ENCODE measurements around the gene LONP2.
"Not testable (repeated sequence)": the region's sequence is repeated elsewhere in the genome, so short reads cannot be mapped to it uniquely, and the experiment has no call there.

Gene LONP2

GRCh38 chr16:48235058-48235555, 9.0 kb upstream of the LONP2 start:
- in situ Hi-C loops (cut with MboI; ENCODE audit: low pct_unique_long_range_greater_than_20kb, low sequenced_read_pairs): no loop called here
- DNase-seq: no peak

- DNase-seq: no peak
- in situ Hi-C loops (cut with MboI; ENCODE audit: low pct_unique_long_range_greater_than_20kb, low sequenced_read_pairs): no loop called here
Measured at GRCh38 chr16:48235556-48236136, 8.5 kb upstream of the LONP2 start.

DNA sequence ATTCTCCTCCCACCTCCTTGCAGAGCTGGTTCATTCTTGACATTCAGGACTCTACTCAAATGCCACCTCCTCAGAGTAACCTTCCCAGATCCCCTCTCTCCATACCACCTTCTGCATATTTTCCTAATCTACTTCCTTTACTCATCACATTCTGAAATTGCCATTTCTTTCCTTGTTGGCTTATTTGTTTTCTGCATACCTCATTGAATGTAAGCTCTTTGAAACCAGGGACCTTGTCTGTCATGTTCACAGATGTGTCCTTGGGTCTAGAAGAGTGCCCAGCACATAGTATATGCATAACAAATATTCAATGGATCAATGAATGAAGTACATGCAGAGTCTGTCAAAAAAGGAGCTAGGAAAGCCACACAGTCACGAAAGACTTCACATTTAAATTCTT, 7.8 kb upstream of the LONP2 start:
- in situ Hi-C loops (cut with MboI; ENCODE audit: low pct_unique_long_range_greater_than_20kb, low sequenced_read_pairs): no loop called here
- no peak for DNase-seq

- DNase-seq; in situ Hi-C loops (cut with MboI; ENCODE audit: low pct_unique_long_range_greater_than_20kb, low sequenced_read_pairs): not testable (repeated sequence)
Measured at GRCh38 chr16:48240147-48240546, 4.0 kb upstream of the LONP2 start.

GRCh38 chr16:48244863-48245195, 729 bp downstream of the LONP2 start:
- no peak for DNase-seq
- in situ Hi-C loops (cut with MboI; ENCODE audit: low pct_unique_long_range_greater_than_20kb, low sequenced_read_pairs): no loop called here

DNA sequence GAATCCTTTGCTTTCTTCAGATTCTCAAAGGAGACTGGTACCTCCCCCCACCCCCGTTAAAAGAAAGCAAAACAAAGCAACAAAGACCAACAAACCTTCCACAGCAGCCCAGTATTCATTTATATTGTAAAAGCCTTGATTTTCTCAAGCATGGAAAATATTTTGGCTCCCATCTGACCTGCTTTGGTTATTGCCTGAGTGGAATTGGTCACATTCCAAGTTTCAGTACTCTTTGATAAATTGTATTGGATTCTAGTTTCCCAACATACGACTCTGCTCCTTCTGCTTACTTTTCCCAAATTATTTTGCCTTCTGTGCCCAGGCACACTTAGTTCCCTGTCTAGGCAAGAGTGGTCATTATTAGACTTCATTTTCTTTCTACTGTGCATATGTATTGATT, 2.0 kb downstream of the LONP2 start:
- in situ Hi-C loops (cut with MboI; ENCODE audit: low pct_unique_long_range_greater_than_20kb, low sequenced_read_pairs): no loop called here
- no peak for DNase-seq

DNA sequence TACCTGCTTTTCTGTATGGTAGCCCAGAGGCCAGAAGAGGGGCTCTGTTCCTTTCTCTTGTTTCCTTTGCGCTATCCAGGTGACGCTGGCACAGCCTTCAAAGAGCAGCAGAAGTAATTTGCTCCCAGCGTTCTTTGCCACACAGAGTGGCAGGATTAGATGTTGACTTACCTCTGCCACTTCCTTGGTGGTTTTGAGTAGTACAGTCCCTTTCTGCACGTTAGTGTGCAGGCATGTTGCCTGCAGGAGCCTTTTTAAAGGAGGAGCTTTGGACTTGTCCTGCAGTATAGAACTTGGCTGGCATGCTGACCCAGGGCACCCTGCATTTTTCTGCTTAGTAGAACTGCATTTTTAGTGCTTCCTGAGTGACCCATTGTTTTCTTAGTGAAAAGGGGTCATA, 3.2 kb downstream of the LONP2 start, which contains the start of gene ABCC11:
Gene ABCC11 (minus strand): TSS at position 229 of the 400 bp plus-strand sequence. CDS start 15,618 bp downstream, outside the sequence.
- DNase-seq: no peak
- in situ Hi-C loops (cut with MboI; ENCODE audit: low pct_unique_long_range_greater_than_20kb, low sequenced_read_pairs): no loop called here

- in situ Hi-C loops (cut with MboI; ENCODE audit: low pct_unique_long_range_greater_than_20kb, low sequenced_read_pairs): no loop called here
- no peak for DNase-seq
Measured at GRCh38 chr16:48250520-48251278, 6.6 kb downstream of the LONP2 start.

GRCh38 chr16:48252013-48252412, 7.9 kb downstream of the LONP2 start:
- in situ Hi-C loops (cut with MboI; ENCODE audit: low pct_unique_long_range_greater_than_20kb, low sequenced_read_pairs): no loop called here
- DNase-seq: no peak

GRCh38 chr16:48256579-48257177, 12.6 kb downstream of the LONP2 start:
- no peak for DNase-seq
- in situ Hi-C loops (cut with MboI; ENCODE audit: low pct_unique_long_range_greater_than_20kb, low sequenced_read_pairs): no loop called here

DNA sequence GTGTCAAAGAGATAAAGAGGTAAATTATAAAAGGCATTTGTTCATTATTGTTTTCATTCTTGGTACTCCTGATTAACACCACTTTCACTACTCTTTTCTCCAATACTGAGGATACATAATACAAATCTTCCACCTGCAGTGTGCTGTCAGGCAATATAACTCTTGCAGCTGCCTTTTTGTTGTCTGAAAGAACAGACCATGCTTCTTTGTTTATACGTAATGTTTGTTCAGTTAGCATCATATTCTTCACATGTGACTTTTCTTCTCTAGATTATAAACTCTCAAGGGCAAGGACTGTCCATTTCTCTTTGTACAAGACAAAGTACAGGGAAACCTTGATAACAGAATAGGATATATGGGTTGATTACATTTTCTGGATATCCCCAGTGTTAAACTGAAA, 17.5 kb downstream of the LONP2 start:
- in situ Hi-C loops (cut with MboI; ENCODE audit: low pct_unique_long_range_greater_than_20kb, low sequenced_read_pairs): no loop called here
- DNase-seq: no peak

DNA sequence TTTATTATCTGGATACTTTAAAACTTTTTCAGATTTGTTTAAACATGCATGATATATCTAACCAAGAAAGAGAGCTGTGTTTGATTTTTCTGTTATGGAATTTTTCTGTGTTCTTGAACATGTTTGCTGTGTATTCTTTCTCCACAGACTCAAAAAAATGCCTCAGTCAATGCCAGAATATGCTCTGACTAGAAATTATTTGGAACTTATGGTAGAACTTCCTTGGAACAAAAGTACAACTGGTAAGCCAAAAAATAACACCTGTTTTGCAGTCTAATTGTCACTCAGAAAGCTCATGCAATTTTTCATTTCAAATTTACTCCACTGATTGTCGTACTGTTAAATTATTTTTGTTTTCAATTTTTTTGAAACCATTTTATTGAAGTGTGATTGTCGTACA, 18.5 kb downstream of the LONP2 start:
- DNase-seq: no peak
- in situ Hi-C loops (cut with MboI; ENCODE audit: low pct_unique_long_range_greater_than_20kb, low sequenced_read_pairs): no loop called here

DNA sequence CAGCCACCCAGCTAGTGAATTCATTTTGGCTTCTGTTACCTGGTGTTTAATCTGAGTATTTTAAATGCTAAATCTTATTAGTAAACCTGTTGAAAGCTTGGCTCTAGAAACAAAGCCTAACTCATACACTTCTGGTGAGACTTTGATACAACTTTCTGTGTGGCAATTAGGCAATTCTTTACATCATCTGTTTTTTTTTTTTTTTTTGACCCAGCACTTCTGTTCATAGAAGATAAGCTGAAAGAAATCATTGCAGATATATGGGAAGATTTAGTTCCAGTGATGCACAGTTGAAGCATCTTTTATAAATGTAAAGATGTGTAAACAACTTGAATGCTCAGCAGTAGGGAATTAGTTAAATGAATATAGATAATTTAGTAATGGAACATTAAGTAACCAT, 24.9 kb downstream of the LONP2 start:
- in situ Hi-C loops (cut with MboI; ENCODE audit: low pct_unique_long_range_greater_than_20kb, low sequenced_read_pairs): no loop called here
- no peak for DNase-seq

- DNase-seq: no peak
- in situ Hi-C loops (cut with MboI; ENCODE audit: low pct_unique_long_range_greater_than_20kb, low sequenced_read_pairs): no loop called here
Measured at GRCh38 chr16:48271728-48272127, 27.6 kb downstream of the LONP2 start.

- no peak for DNase-seq
- in situ Hi-C loops (cut with MboI; ENCODE audit: low pct_unique_long_range_greater_than_20kb, low sequenced_read_pairs): no loop called here
Measured at GRCh38 chr16:48272837-48273421, 28.8 kb downstream of the LONP2 start.

- in situ Hi-C loops (cut with MboI; ENCODE audit: low pct_unique_long_range_greater_than_20kb, low sequenced_read_pairs): no loop called here
- no peak for DNase-seq
Measured at GRCh38 chr16:48274476-48274875, 30.4 kb downstream of the LONP2 start.

DNA sequence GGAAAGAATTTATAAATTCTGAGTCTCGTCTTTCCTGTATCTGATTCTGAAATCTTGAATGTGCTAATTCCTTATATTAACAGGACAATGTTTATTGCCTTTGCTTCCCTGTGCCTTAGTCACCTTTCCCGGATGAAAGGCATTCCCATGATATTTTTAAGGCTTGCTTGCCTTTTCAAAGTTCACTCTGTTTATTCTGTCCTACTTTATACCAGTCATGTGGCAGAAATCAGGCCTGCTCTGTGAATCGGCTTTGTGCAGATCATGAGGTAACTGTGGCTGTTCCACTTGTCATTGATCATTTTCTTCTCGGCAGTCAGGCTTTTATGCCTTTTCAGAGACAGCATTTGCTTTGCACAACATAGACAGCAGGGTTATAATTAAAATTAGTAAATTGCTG, 32.0 kb downstream of the LONP2 start:
- in situ Hi-C loops (cut with MboI; ENCODE audit: low pct_unique_long_range_greater_than_20kb, low sequenced_read_pairs): no loop called here
- no peak for DNase-seq

DNA sequence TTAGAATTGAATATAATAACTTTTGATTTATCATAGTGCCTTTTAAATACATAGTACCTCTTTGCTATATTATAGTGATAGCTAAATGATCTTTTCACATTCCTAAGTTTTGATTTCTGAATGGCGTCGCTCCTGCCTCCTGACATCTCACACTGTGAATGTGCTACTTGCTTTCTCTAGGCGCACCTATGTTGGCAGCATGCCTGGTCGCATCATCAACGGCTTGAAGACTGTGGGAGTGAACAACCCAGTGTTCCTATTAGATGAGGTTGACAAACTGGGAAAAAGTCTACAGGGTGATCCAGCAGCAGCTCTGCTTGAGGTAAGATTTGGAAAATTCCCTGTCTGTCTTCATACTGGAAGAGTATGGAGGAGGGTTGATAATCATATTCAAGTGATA, 33.1 kb downstream of the LONP2 start:
- in situ Hi-C loops (cut with MboI; ENCODE audit: low pct_unique_long_range_greater_than_20kb, low sequenced_read_pairs): no loop called here
- DNase-seq: no peak

DNA sequence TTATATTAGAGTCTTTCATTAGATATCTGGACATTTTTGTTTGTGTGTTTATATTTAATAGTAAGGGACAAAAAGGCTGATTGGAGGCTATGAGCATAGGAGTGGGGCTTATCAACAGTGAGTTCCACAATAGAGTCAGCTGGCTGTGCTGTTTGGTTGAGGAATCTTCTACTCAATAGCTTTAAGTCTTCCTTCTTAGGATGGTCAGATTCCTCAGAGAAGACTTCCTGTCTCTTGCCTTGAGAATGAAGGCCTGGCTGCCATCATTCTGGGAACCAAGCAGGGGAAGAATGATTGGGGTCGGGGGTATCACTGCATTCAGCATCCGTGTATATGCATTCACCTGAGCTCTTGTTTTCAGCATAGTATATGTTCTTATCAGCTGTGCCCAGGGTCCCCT, 35.1 kb downstream of the LONP2 start:
- DNase-seq: no peak
- in situ Hi-C loops (cut with MboI; ENCODE audit: low pct_unique_long_range_greater_than_20kb, low sequenced_read_pairs): no loop called here

DNA sequence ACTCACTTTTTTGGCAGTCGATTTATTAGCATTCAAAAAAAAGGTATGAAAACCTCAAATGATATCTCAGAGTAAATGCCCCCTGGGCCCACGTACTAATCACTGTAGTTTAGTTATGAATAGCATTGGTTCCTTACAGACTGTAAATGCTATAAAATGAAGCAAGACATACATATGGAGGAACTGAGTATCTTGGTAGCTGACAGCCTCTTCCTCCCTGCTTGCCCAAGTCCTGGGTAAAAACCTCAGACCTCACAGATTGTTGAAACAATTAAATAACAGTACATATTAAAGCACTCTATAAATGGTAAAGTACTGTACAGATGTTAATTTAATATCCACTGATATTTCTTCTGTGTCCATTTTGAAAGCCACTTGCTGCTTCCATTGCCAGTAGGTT, 36.4 kb downstream of the LONP2 start:
- DNase-seq: no peak

More for the DNA sequence above, 36.4 kb downstream of the LONP2 start:
- in situ Hi-C loops (cut with MboI; ENCODE audit: low pct_unique_long_range_greater_than_20kb, low sequenced_read_pairs): no loop called here

Measured in KBM-7 (cell line).